Gastrocnemius medialis (tissue), 4 donors: ENCODE measurements around the gene OTUD5.

Experiments
- CTCF ChIP-seq, 5 experiments: fragments of 450-650 bp in 3 of 5; fragments of 200-600 bp in 2 of 5; sonication (generic) in 2 of 5; IDR thresholded peaks in 4 of 5; conservative IDR thresholded peaks in 1 of 5; 1 replicate in 4 of 5; 2 replicates in 1 of 5; pipeline ENCODE4 v1.5.1; 2016 to 2019; ENCODE audit warnings: antibody characterized with exemption in 5 of 5, mild to moderate bottlenecking in 3 of 5, moderate library complexity in 3 of 5
- POLR2A ChIP-seq, 2 donors: fragments of 450-650 bp; IDR thresholded peaks; one replicate each; pipeline ENCODE4 v1.6.1; 2017; ENCODE audit warnings: antibody characterized with exemption in 2 of 2, mild to moderate bottlenecking in 2 of 2, moderate library complexity in 2 of 2

- TF ChIP-seq CTCF (IDR thresholded peaks at IDR 0.05 in 4 of 5, conservative IDR thresholded peaks at IDR 0.05 in 1 of 5) (no peak), POLR2A (IDR thresholded peaks at IDR 0.05) (no peak)
Observed at GRCh38 chrX:48958635-48959094, 1.3 kb upstream of the OTUD5 start.
